NT2/D1 (cell line): ENCODE results near the gene MUC5B.
"Not testable (repeated sequence)": the region's sequence is repeated elsewhere in the genome, so short reads cannot be mapped to it uniquely, and the experiment has no call there.

Source experiments
- SUZ12 ChIP-seq: IDR thresholded peaks from 2 replicates; pipeline ENCODE4 v1.6.1; 2011; ENCODE audit not compliant: insufficient read length, insufficient read depth; ENCODE audit errors: extremely low read depth
- YY1 ChIP-seq: IDR thresholded peaks from 2 replicates; pipeline ENCODE4 v1.6.1; 2011; ENCODE audit not compliant: insufficient read length, insufficient read depth
- ZNF274 ChIP-seq: IDR thresholded peaks from 2 replicates; pipeline ENCODE4 v1.6.1; 2011; ENCODE audit warnings: mild to moderate bottlenecking, low read depth, low read length

- TF ChIP-seq ZNF274, SUZ12, YY1: not testable (repeated sequence)
Observed at GRCh38 chr11:1188451-1189130, 34.3 kb upstream of the MUC5B start.
